GM19193 (cell line): Measurements from ENCODE around the gene FOXN1.

Experiments used
- POLR2A ChIP-seq: IDR thresholded peaks from 4 replicates; pipeline ENCODE4 v1.6.1; 2011; ENCODE audit not compliant: insufficient read depth, insufficient read length; ENCODE audit errors: extremely low read depth

FOXN1 gene

GRCh38 chr17:28545787-28546415 is 39.8 kb downstream of the FOXN1 start:
- no peak for TF ChIP-seq POLR2A

- no peak for TF ChIP-seq POLR2A
Measured at GRCh38 chr17:28547096-28547622, 41.0 kb downstream of the FOXN1 start.

GRCh38 chr17:28547623-28548416 is 41.7 kb downstream of the FOXN1 start:
- peak; percentile 26 for TF ChIP-seq POLR2A

- no peak for TF ChIP-seq POLR2A
Measured at GRCh38 chr17:28548417-28549130, 42.4 kb downstream of the FOXN1 start.

- TF ChIP-seq POLR2A, result peak; percentile 52
Measured at GRCh38 chr17:28549236-28550132, 43.3 kb downstream of the FOXN1 start.

GRCh38 chr17:28550858-28551257 is 44.7 kb downstream of the FOXN1 start:
- no peak for TF ChIP-seq POLR2A

GRCh38 chr17:28551421-28552175 is 45.5 kb downstream of the FOXN1 start:
- TF ChIP-seq POLR2A, result no peak

GRCh38 chr17:28552176-28552999 is 46.2 kb downstream of the FOXN1 start, which contains the start of gene UNC119:
Gene UNC119, minus strand, starts transcription at chr17:28552624. Its CDS starts 67 bp downstream, at chr17:28552557.
- TF ChIP-seq POLR2A, result peak; percentile 87

GRCh38 chr17:28553000-28553505 is 46.9 kb downstream of the FOXN1 start:
- no peak for TF ChIP-seq POLR2A

- TF ChIP-seq POLR2A, result no peak
Measured at GRCh38 chr17:28554565-28554964, 48.4 kb downstream of the FOXN1 start.

- no peak for TF ChIP-seq POLR2A
Measured at GRCh38 chr17:28555022-28555421, 48.9 kb downstream of the FOXN1 start.

- no peak for TF ChIP-seq POLR2A
Measured at GRCh38 chr17:28563475-28563874, 57.3 kb downstream of the FOXN1 start.

- no peak for TF ChIP-seq POLR2A
Measured at GRCh38 chr17:28567604-28568003, 61.5 kb downstream of the FOXN1 start.

- TF ChIP-seq POLR2A, result no peak
Measured at GRCh38 chr17:28569446-28569845, 63.3 kb downstream of the FOXN1 start.
